ENCODE results near the gene DNAH10. TPM values are rescaled to one million over a fixed set of nuclear protein-coding genes. Genes with fewer than 3 reads are reported as not detected.
"Not testable (repeated sequence)": the region's sequence is repeated elsewhere in the genome, so short reads cannot be mapped to it uniquely, and the experiment has no call there.

The DNAH10 gene
- total RNA-seq, 1 experiment from 2014 or later: 0.14 TPM

- H3K9me3 Mint-ChIP-seq (ENCODE audit: low read depth, unreplicated experiment): no peaks in the 10 kb centered on the region
- TF ChIP-seq CTCF (IDR thresholded peaks at IDR 0.05; ENCODE audit: unreplicated experiment): no peak
- no peak for DNase-seq
- no peaks in the 10 kb centered on the region for H3K4me1 Mint-ChIP-seq (ENCODE audit: low read depth, unreplicated experiment)
- intact Hi-C loops (cut with micrococcal nuclease; ENCODE audit: unreplicated experiment): no loop called here
- CTCF ChIA-PET: no interaction called here
- H3K27ac Mint-ChIP-seq (ENCODE audit: unreplicated experiment): no peak overlapping the region
- BruUV-seq (replicated peaks): no TSS peak
- peaks cover 70% of the 10 kb centered on the region for H3K27me3 Mint-ChIP-seq (ENCODE audit: unreplicated experiment)
- H3K36me3 Mint-ChIP-seq (ENCODE audit: insufficient read depth, unreplicated experiment): peaks cover 5% of the 10 kb centered on the region
- H3K4me3 Mint-ChIP-seq (ENCODE audit: low read depth, unreplicated experiment): no peak overlapping the region
Measured at GRCh38 chr12:123910761-123911193, 148.7 kb downstream of the DNAH10 start.

GRCh38 chr12:123911672-123912409, 149.7 kb downstream of the DNAH10 start:
- H3K27me3 Mint-ChIP-seq (ENCODE audit: unreplicated experiment): peaks cover 76% of the 10 kb centered on the region
- intact Hi-C loops (cut with micrococcal nuclease; ENCODE audit: unreplicated experiment); H3K4me3 Mint-ChIP-seq (ENCODE audit: low read depth, unreplicated experiment); H3K4me1 Mint-ChIP-seq (ENCODE audit: low read depth, unreplicated experiment); H3K36me3 Mint-ChIP-seq (ENCODE audit: insufficient read depth, unreplicated experiment); DNase-seq; CTCF ChIA-PET; H3K27ac Mint-ChIP-seq (ENCODE audit: unreplicated experiment); BruUV-seq (replicated peaks); H3K9me3 Mint-ChIP-seq (ENCODE audit: low read depth, unreplicated experiment): not testable (repeated sequence)

GRCh38 chr12:123912415-123913380, 150.6 kb downstream of the DNAH10 start:
- Mint-ChIP-seq H3K36me3 (ENCODE audit: insufficient read depth, unreplicated experiment) (peaks cover 5% of the 10 kb centered on the region), H3K27me3 (ENCODE audit: unreplicated experiment) (peaks cover 76% of the 10 kb centered on the region), H3K9me3 (ENCODE audit: low read depth, unreplicated experiment) (no peaks in the 10 kb centered on the region), H3K27ac (ENCODE audit: unreplicated experiment) (no peak overlapping the region), H3K4me3 (ENCODE audit: low read depth, unreplicated experiment) (no peak overlapping the region), H3K4me1 (ENCODE audit: low read depth, unreplicated experiment) (no peaks in the 10 kb centered on the region)
- intact Hi-C loops (cut with micrococcal nuclease; ENCODE audit: unreplicated experiment): no loop called here
- TF ChIP-seq CTCF (IDR thresholded peaks at IDR 0.05; ENCODE audit: unreplicated experiment): no peak
- no peak for DNase-seq
- CTCF ChIA-PET: no interaction called here
- no TSS peak for BruUV-seq (replicated peaks)

GRCh38 chr12:123914726-123915333, 152.7 kb downstream of the DNAH10 start:
- CTCF ChIA-PET: no interaction called here
- peaks cover 5% of the 10 kb centered on the region for H3K36me3 Mint-ChIP-seq (ENCODE audit: insufficient read depth, unreplicated experiment)
- no peak overlapping the region for H3K4me3 Mint-ChIP-seq (ENCODE audit: low read depth, unreplicated experiment)
- BruUV-seq (replicated peaks): no TSS peak
- H3K9me3 Mint-ChIP-seq (ENCODE audit: low read depth, unreplicated experiment): no peaks in the 10 kb centered on the region
- intact Hi-C loops (cut with micrococcal nuclease; ENCODE audit: unreplicated experiment): no loop called here
- DNase-seq: no peak
- no peak overlapping the region for H3K27ac Mint-ChIP-seq (ENCODE audit: unreplicated experiment)
- peaks cover 54% of the 10 kb centered on the region for H3K27me3 Mint-ChIP-seq (ENCODE audit: unreplicated experiment)
- no peaks in the 10 kb centered on the region for H3K4me1 Mint-ChIP-seq (ENCODE audit: low read depth, unreplicated experiment)
- no peak for TF ChIP-seq CTCF (IDR thresholded peaks at IDR 0.05; ENCODE audit: unreplicated experiment)

All from Calu3 (cell line).